ENCODE data around the gene CACFD1. TPM values are rescaled to one million over a fixed set of nuclear protein-coding genes. Genes with fewer than 3 reads are reported as not detected.

The CACFD1 gene
- total and polyA plus RNA-seq, 7 donors = 2.8 to 9.4 (median 7.1) TPM

- peaks cover 6% of the 10 kb centered on the region for H3K4me1 ChIP-seq
- no peaks in the 10 kb centered on the region for H3K27me3 ChIP-seq (ENCODE audit: insufficient read depth in 3 of 3, low read length in 2 of 3)
- H3K36me3 ChIP-seq (ENCODE audit: insufficient read depth in 1 of 2, low read depth in 1 of 2) = peaks cover 0 to 15% of the 10 kb centered on the region in 2 donors
- no peak for ATAC-seq
- no peaks in the 10 kb centered on the region for H3K9me3 ChIP-seq
- TF ChIP-seq CTCF (IDR thresholded peaks at IDR 0.05) = no peak
- intact Hi-C loops (cut with DNase I) = loop anchor here (5.0 kb wide), 3 partner anchors 58 to 143 kb away; partner anchors contain the start of genes MED22 (in 1 of the 2), REXO4 (in 1 of the 2) and RPL7A (in 1 of the 2)
- H3K4me3 ChIP-seq = no peak overlapping the region
- no peak for DNase-seq
- WGBS, 3 donors = 79 to 83% (median 82%) methylated on average over 27 of the region's 27 CpGs
- H3K27ac ChIP-seq = no peak overlapping the region
These were observed 15.7 kb downstream of the CACFD1 start for GRCh38 chr9:133475292-133476012.

DNA sequence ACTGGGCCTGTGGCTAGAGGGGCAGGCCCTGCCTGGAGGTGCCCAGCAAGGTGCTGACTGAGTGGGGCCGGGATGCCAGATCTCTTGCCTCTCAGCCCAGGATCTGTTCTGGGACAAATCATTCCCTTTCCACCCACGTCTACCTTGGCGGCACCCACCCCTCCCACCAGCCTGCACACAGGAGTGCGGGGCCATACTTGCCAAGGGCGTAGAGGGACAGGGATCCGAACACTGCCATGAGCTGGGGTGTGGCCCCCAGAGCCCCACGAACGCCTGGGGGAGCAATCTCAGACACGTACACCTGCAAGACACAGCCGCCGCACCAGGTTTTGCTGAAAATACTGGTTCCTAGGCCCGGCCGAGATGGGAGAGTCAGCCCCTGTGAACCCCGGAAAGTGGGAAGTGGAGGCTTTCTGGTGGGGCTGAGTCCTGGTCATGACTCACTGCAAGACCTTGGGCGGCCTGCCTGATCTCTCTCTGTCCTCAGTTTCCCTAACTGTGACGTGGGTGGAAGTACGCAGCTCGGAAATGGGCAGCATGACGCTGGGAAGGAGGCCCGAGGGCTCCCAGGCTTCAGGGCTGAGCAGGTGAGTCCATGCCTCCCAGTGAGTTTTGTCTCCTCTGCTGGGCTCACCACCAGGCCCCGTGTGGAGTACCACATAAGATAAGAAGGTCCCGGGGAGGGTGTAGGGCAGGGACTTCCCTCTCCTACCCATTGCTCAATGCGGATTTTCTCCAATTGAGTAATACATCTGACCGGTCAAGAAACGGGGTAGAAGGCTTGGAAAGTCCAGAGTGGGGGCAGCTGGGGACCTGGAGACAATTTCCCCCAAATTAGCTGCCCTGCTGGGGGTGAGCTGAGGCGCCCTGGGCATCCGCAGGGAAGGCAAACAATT, 16.5 kb downstream of the CACFD1 start:
- no peak for ATAC-seq
- no peaks in the 10 kb centered on the region for H3K9me3 ChIP-seq
- H3K4me3 ChIP-seq = no peak overlapping the region
- no peaks in the 10 kb centered on the region for H3K27me3 ChIP-seq (ENCODE audit: insufficient read depth in 3 of 3, low read length in 2 of 3)
- 90 to 91% (median 91%) methylated on average over 26 to 27 of the region's 27 CpGs for WGBS, 3 donors
- no peak overlapping the region for H3K27ac ChIP-seq
- DNase-seq = no peak
- H3K4me1 ChIP-seq = peaks cover 6% of the 10 kb centered on the region
- intact Hi-C loops (cut with DNase I) = loop anchor here (5.0 kb wide), 3 partner anchors 59 to 144 kb away; partner anchors contain the start of genes MED22 (in 1 of the 2), REXO4 (in 1 of the 2) and RPL7A (in 1 of the 2)
- H3K36me3 ChIP-seq (ENCODE audit: insufficient read depth in 1 of 2, low read depth in 1 of 2) = peaks cover 0 to 15% of the 10 kb centered on the region in 2 donors
- no peak for TF ChIP-seq CTCF (IDR thresholded peaks at IDR 0.05)

DNA sequence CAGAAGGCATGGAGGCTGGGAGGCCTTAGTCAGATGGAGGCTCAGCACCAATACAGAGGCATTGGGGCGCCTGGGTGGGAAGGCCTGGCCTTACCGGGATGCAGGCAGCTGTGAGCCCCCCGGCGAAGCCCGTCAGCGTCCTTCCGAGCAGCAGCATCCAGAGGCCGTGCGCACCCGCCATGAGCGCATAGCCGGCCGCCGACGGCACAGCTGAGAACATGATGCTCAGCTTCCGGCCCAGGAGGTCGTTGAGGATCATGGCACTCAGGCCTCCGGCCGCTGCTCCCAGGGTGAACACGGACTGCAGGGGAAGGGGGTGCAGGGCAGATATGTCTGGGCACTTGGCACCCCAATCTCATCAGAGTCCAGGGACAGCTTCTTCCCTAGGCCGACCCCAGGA, 17.2 kb downstream of the CACFD1 start:
- Histone ChIP-seq H3K4me3 (no peak overlapping the region), H3K9me3 (no peaks in the 10 kb centered on the region), H3K4me1 (peaks cover 6% of the 10 kb centered on the region), H3K27me3 (ENCODE audit: insufficient read depth in 3 of 3, low read length in 2 of 3) (no peaks in the 10 kb centered on the region), H3K27ac (no peak overlapping the region), H3K36me3 (ENCODE audit: insufficient read depth in 1 of 2, low read depth in 1 of 2) (peaks cover 0 to 15% of the 10 kb centered on the region in 2 donors)
- intact Hi-C loops (cut with DNase I) = loop anchor here (5.0 kb wide), 3 partner anchors 60 to 145 kb away; partner anchors contain the start of genes MED22 (in 1 of the 2), REXO4 (in 1 of the 2) and RPL7A (in 1 of the 2)
- DNase-seq = peak in 1 of 2 donors; percentile 26
- TF ChIP-seq CTCF (IDR thresholded peaks at IDR 0.05) = no peak
- 93 to 95% (median 94%) methylated on average over 19 to 21 of the region's 21 CpGs for WGBS, 3 donors
- ATAC-seq = no peak

DNA sequence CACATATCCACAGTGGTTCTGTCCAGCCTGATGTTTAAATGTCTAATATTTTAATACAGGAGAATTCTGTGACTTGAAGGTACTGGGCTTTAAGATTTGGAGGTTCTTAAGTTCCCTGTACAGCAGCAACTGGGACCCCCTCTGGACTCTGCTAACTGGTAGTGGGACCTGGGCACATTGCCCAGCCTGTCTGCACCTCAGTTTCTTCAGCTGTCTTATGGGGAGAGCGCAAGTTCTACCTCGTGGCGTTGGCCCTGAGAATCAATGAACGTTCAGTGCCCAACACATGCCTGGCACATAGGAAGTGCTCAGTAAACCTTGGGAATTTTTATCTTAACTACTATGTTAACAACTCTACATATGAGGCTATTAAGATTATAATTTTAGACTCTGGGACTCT, 17.7 kb downstream of the CACFD1 start:
- peaks cover 0 to 15% of the 10 kb centered on the region in 2 donors for H3K36me3 ChIP-seq (ENCODE audit: insufficient read depth in 1 of 2, low read depth in 1 of 2)
- H3K4me1 ChIP-seq = peaks cover 6% of the 10 kb centered on the region
- ATAC-seq (no peak), DNase-seq (peak in 1 of 2 donors; percentile 8)
- TF ChIP-seq CTCF (IDR thresholded peaks at IDR 0.05) = no peak
- intact Hi-C loops (cut with DNase I) = loop anchor here (5.0 kb wide), 3 partner anchors 60 to 145 kb away; partner anchors contain the start of genes MED22 (in 1 of the 2), REXO4 (in 1 of the 2) and RPL7A (in 1 of the 2)
- no peak overlapping the region for H3K4me3 ChIP-seq
- WGBS, 3 donors = 92 to 97% (median 94%) methylated on average over 4 of the region's 4 CpGs
- H3K9me3 ChIP-seq = no peaks in the 10 kb centered on the region
- H3K27ac ChIP-seq = no peak overlapping the region
- no peaks in the 10 kb centered on the region for H3K27me3 ChIP-seq (ENCODE audit: insufficient read depth in 3 of 3, low read length in 2 of 3)

Data from psoas muscle (tissue), 8 donors.